ENCODE measurements around the gene DBH. TPM values are rescaled to one million over a fixed set of nuclear protein-coding genes. Genes with fewer than 3 reads are reported as not detected.

The DBH gene
- total and polyA plus RNA-seq, 2 donors (not counting 3 experiments of a cell fraction or from before 2014, with no cell fraction given), result not detected

DNA sequence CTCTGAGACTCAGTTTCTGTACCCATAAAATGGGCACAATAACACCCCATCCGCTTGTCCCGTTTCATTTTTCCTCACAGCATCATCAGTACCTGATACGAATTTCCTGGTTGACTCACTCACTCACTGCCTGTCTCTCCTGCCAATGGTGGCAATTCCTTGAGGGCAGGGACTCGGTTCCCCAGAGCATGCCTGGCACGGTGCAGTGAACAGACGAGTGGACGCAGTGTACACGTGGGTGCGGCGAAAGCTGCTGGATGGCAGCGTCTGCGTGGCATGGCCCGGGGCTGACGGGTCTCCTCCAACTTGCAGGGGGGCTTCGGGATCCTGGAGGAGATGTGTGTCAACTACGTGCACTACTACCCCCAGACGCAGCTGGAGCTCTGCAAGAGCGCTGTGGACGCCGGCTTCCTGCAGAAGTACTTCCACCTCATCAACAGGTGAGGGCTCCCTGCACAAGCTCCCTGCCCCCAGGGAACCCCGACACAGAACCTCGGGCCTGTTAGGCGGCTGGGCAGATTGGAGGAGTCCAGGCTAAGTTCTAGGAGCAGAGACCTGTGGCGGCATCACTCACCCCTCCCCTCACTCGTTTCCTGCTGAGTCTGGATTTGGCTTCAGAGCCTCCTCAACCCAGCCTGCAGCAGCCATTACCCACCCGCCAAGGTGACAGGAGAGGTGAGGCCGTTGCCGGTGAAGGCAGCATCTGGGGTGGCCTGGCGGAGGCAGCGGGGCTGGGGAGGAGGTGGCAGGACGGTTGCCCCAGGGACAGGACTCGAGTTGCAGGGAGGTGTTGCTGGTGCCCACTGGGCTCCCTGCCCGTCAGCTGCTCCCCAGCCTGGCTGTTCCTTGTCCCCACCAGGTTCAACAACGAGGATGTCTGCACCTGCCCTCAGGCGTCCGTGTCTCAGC is 20.3 kb downstream of the DBH start:
- intact Hi-C loops (cut with micrococcal nuclease), result no loop called here
- H2AFZ ChIP-seq (ENCODE audit: low read depth, low read length), result no peak overlapping the region
- no peak for DNase-seq (ENCODE audit: low read depth, low spot score)
- CTCF ChIA-PET, result interaction anchor here (0.9 kb wide), 1 partner anchor 9 kb away, joined by 3 read pairs; no protein-coding TSS in a partner anchor
- no peak overlapping the region for H3K4me2 ChIP-seq (ENCODE audit: insufficient read depth, low read length)
- H3K9me1 ChIP-seq (replicated peaks; ENCODE audit: control insufficient read depth, extremely low read depth, insufficient read depth, low read length), result no peaks in the 10 kb centered on the region
- no peak overlapping the region for H3K9ac ChIP-seq (replicated peaks; ENCODE audit: extremely low read depth, insufficient read depth, low read length)
- dilution Hi-C loops (cut with MboI; ENCODE audit: extremely low pct_ligation_motif_present, low sequenced_read_pairs), result no loop called here
- no peaks in the 10 kb centered on the region for H3K36me3 ChIP-seq (ENCODE audit: control insufficient read depth in 2 of 2, extremely low read depth in 1 of 2, insufficient read depth in 2 of 2, low read length in 2 of 2)
- no peaks in the 10 kb centered on the region for H3K79me2 ChIP-seq (ENCODE audit: control insufficient read depth, insufficient read depth, low read length)
- no peaks in the 10 kb centered on the region for H4K20me1 ChIP-seq (replicated peaks; ENCODE audit: control insufficient read depth, extremely low read depth, insufficient read depth, low read length)
- TF ChIP-seq POLR2AphosphoS5 (IDR thresholded peaks at IDR 0.05; ENCODE audit: insufficient read depth, low read depth, low read length) (no peak), FOS (IDR thresholded peaks at IDR 0.05; ENCODE audit: borderline replicate concordance, insufficient read depth, low read length) (no peak), JUN (IDR thresholded peaks at IDR 0.05; ENCODE audit: borderline replicate concordance, insufficient read depth, insufficient read length, low read depth) (no peak), MAX (IDR thresholded peaks at IDR 0.05; ENCODE audit: insufficient read depth, insufficient read length) (no peak), GATA2 (IDR thresholded peaks at IDR 0.05; ENCODE audit: insufficient read depth, insufficient read length, low read depth, low read length) (no peak), POLR2A (IDR thresholded peaks at IDR 0.05; ENCODE audit: low read depth, low read length) (no peak), CTCF (IDR thresholded peaks at IDR 0.05; ENCODE audit: extremely low read depth in 1 of 2, insufficient read depth in 1 of 2, low read depth in 1 of 2, low read length in 2 of 2) (no peak), EZH2 (IDR thresholded peaks at IDR 0.05; ENCODE audit: borderline replicate concordance, low read depth, low read length, severe bottlenecking) (no peak), MYC (IDR thresholded peaks at IDR 0.05; ENCODE audit: low read depth, low read length) (no peak)
- no peaks in the 10 kb centered on the region for H3K4me1 ChIP-seq (ENCODE audit: control insufficient read depth, extremely low read depth, insufficient read depth, low read length)
- no peak for FAIRE-seq
- no peak overlapping the region for H3K27ac ChIP-seq (ENCODE audit: insufficient read depth, low read depth, low read length)
- no peak overlapping the region for H3K4me3 ChIP-seq (replicated peaks in 1 of 3; ENCODE audit: insufficient read depth in 1 of 3, low read depth in 1 of 3, low read length in 3 of 3)
- POLR2A ChIA-PET, result no interaction called here
- peaks cover 6 to 18% of the 10 kb centered on the region in 2 experiments for H3K27me3 ChIP-seq (ENCODE audit: control insufficient read depth in 2 of 2, insufficient read depth in 2 of 2, low read length in 2 of 2)
- H3K9me3 ChIP-seq (replicated peaks; ENCODE audit: control insufficient read depth, insufficient read depth, low read length), result no peaks in the 10 kb centered on the region
- BruUV-seq (replicated peaks), result no TSS peak

All from endothelial cell of umbilical vein (primary cell).